Dendritic cell treated with granulocyte-macrophage colony-stimulating factor and Interleukin-4, amounts not matched to agents 40 ng/mL and 50 ng/mL, for 4 days (primary cell): ENCODE results near the gene CALCR.

Source experiments
- H3K27ac Mint-ChIP-seq: one replicate; pipeline ENCODE4 v1.8.0; 2022; ENCODE audit warnings: mild to moderate bottlenecking, mixed read lengths
- H3K27me3 Mint-ChIP-seq: one replicate; pipeline ENCODE4 v1.8.0; 2022; ENCODE audit warnings: mild to moderate bottlenecking, mixed read lengths
- H3K36me3 Mint-ChIP-seq: one replicate; pipeline ENCODE4 v1.8.0; 2022; ENCODE audit warnings: low read depth, mixed read lengths
- H3K4me1 Mint-ChIP-seq: one replicate; pipeline ENCODE4 v1.8.0; 2022; ENCODE audit warnings: low read depth, mixed read lengths
- H3K4me3 Mint-ChIP-seq: one replicate; pipeline ENCODE4 v1.8.0; 2022; ENCODE audit warnings: mild to moderate bottlenecking, moderate library complexity, mixed read lengths
- H3K9me3 Mint-ChIP-seq: one replicate; pipeline ENCODE4 v1.8.0; 2022; ENCODE audit warnings: mixed read lengths
- intact Hi-C: fragments of 100-400 bp; cut with micrococcal nuclease; formaldehyde crosslinking; loops from one replicate; pipeline ENCODE4 v1.15.0; 2022

CALCR gene

GRCh38 chr7:93578762-93579161, 4.2 kb upstream of the CALCR start:
- Mint-ChIP-seq H3K27me3 (peaks cover 45% of the 10 kb centered on the region), H3K27ac (no peak overlapping the region), H3K4me1 (peaks cover 11% of the 10 kb centered on the region), H3K4me3 (no peak overlapping the region), H3K9me3 (no peaks in the 10 kb centered on the region), H3K36me3 (no peaks in the 10 kb centered on the region)
- intact Hi-C loops, result no loop called here

- Mint-ChIP-seq H3K27ac (no peak overlapping the region), H3K27me3 (peaks cover 58% of the 10 kb centered on the region), H3K4me3 (no peak overlapping the region), H3K9me3 (no peaks in the 10 kb centered on the region), H3K4me1 (peaks cover 11% of the 10 kb centered on the region), H3K36me3 (no peaks in the 10 kb centered on the region)
- intact Hi-C loops, result no loop called here
Observed at GRCh38 chr7:93575555-93576399, 1.3 kb upstream of the CALCR start.

- H3K36me3 Mint-ChIP-seq, result no peaks in the 10 kb centered on the region
- H3K4me1 Mint-ChIP-seq, result peaks cover 11% of the 10 kb centered on the region
- H3K27me3 Mint-ChIP-seq, result peaks cover 66% of the 10 kb centered on the region
- no peaks in the 10 kb centered on the region for H3K9me3 Mint-ChIP-seq
- H3K27ac Mint-ChIP-seq, result no peak overlapping the region
- intact Hi-C loops, result no loop called here
- H3K4me3 Mint-ChIP-seq, result no peak overlapping the region
Observed at GRCh38 chr7:93574269-93574645, 267 bp downstream of the CALCR start.

GRCh38 chr7:93569189-93569588, 5.3 kb downstream of the CALCR start:
- Mint-ChIP-seq H3K4me1 (peaks cover 9% of the 10 kb centered on the region), H3K4me3 (no peak overlapping the region), H3K9me3 (no peaks in the 10 kb centered on the region), H3K27me3 (peaks cover 42% of the 10 kb centered on the region), H3K36me3 (no peaks in the 10 kb centered on the region), H3K27ac (no peak overlapping the region)
- intact Hi-C loops, result loop anchor here (10.0 kb wide), 1 partner anchor 596 kb away; no protein-coding TSS in a partner anchor

GRCh38 chr7:93566876-93567275, 7.6 kb downstream of the CALCR start:
- Mint-ChIP-seq H3K36me3 (no peaks in the 10 kb centered on the region), H3K27ac (no peak overlapping the region), H3K4me3 (no peak overlapping the region), H3K4me1 (peaks cover 19% of the 10 kb centered on the region), H3K27me3 (peaks cover 27% of the 10 kb centered on the region), H3K9me3 (no peaks in the 10 kb centered on the region)
- intact Hi-C loops, result loop anchor here (10.0 kb wide), 1 partner anchor 598 kb away; no protein-coding TSS in a partner anchor

- Mint-ChIP-seq H3K4me1 (peaks cover 32% of the 10 kb centered on the region), H3K27me3 (peaks cover 7% of the 10 kb centered on the region), H3K9me3 (no peaks in the 10 kb centered on the region), H3K36me3 (no peaks in the 10 kb centered on the region), H3K27ac (no peak overlapping the region), H3K4me3 (no peak overlapping the region)
- intact Hi-C loops, result loop anchor here (10.0 kb wide), 1 partner anchor 601 kb away; no protein-coding TSS in a partner anchor
Observed at GRCh38 chr7:93563584-93563983, 10.9 kb downstream of the CALCR start.

GRCh38 chr7:93562936-93563335, 11.6 kb downstream of the CALCR start:
- intact Hi-C loops, result loop anchor here (10.0 kb wide), 1 partner anchor 602 kb away; no protein-coding TSS in a partner anchor
- Mint-ChIP-seq H3K27ac (no peak overlapping the region), H3K9me3 (no peaks in the 10 kb centered on the region), H3K36me3 (no peaks in the 10 kb centered on the region), H3K4me3 (no peak overlapping the region), H3K27me3 (peaks cover 2% of the 10 kb centered on the region), H3K4me1 (peaks cover 28% of the 10 kb centered on the region)

GRCh38 chr7:93562106-93562505, 12.4 kb downstream of the CALCR start:
- Mint-ChIP-seq H3K9me3 (no peaks in the 10 kb centered on the region), H3K4me1 (peaks cover 27% of the 10 kb centered on the region), H3K4me3 (no peak overlapping the region), H3K27ac (no peak overlapping the region), H3K27me3 (peaks cover 2% of the 10 kb centered on the region), H3K36me3 (no peaks in the 10 kb centered on the region)
- intact Hi-C loops, result loop anchor here (10.0 kb wide), 1 partner anchor 603 kb away; no protein-coding TSS in a partner anchor

- Mint-ChIP-seq H3K4me1 (peaks cover 27% of the 10 kb centered on the region), H3K27me3 (peaks cover 2% of the 10 kb centered on the region), H3K36me3 (no peaks in the 10 kb centered on the region), H3K9me3 (no peaks in the 10 kb centered on the region), H3K4me3 (peak overlapping the region; percentile 37), H3K27ac (peak overlapping the region; percentile 95)
- intact Hi-C loops, result loop anchor here (10.0 kb wide), 2 partner anchors 605 to 1035 kb away; partner anchors contain the start of genes PEX1 and RBM48
Observed at GRCh38 chr7:93559639-93560491, 14.7 kb downstream of the CALCR start.

GRCh38 chr7:93558705-93559614, 15.6 kb downstream of the CALCR start:
- no peaks in the 10 kb centered on the region for H3K9me3 Mint-ChIP-seq
- H3K27ac Mint-ChIP-seq, result peak overlapping the region; percentile 95
- peak overlapping the region; percentile 20 for H3K4me3 Mint-ChIP-seq
- peaks cover under 1% of the 10 kb centered on the region for H3K27me3 Mint-ChIP-seq
- peaks cover 24% of the 10 kb centered on the region for H3K4me1 Mint-ChIP-seq
- intact Hi-C loops, result loop anchor here (10.0 kb wide), 1 partner anchor 1034 kb away; the partner anchor contains the start of genes PEX1 and RBM48
- no peaks in the 10 kb centered on the region for H3K36me3 Mint-ChIP-seq

- Mint-ChIP-seq H3K27ac (no peak overlapping the region), H3K27me3 (peaks cover 3% of the 10 kb centered on the region), H3K9me3 (no peaks in the 10 kb centered on the region), H3K4me3 (no peak overlapping the region), H3K4me1 (no peaks in the 10 kb centered on the region), H3K36me3 (no peaks in the 10 kb centered on the region)
- intact Hi-C loops, result loop anchor here (1.0 to 10.0 kb wide), 4 partner anchors 91 to 1027 kb away; partner anchors contain the start of genes PEX1 and RBM48
Observed at GRCh38 chr7:93551931-93552330, 22.6 kb downstream of the CALCR start.

- Mint-ChIP-seq H3K27ac (no peak overlapping the region), H3K4me1 (no peaks in the 10 kb centered on the region), H3K36me3 (no peaks in the 10 kb centered on the region), H3K4me3 (no peak overlapping the region), H3K9me3 (no peaks in the 10 kb centered on the region), H3K27me3 (peaks cover 3% of the 10 kb centered on the region)
- intact Hi-C loops, result loop anchor here (1.0 to 10.0 kb wide), 4 partner anchors 90 to 1026 kb away; partner anchors contain the start of genes PEX1 and RBM48
Observed at GRCh38 chr7:93551063-93551895, 23.2 kb downstream of the CALCR start.
